ENCODE measurements around the gene YIPF3. TPM values are rescaled to one million over a fixed set of nuclear protein-coding genes. Genes with fewer than 3 reads are reported as not detected.

The YIPF3 gene
- total and polyA plus RNA-seq, 9 of the 15 experiments (the other 6 are each of a cell fraction or from before 2014, with no cell fraction given), result 27.5 to 75.3 (median 57.6) TPM

DNA sequence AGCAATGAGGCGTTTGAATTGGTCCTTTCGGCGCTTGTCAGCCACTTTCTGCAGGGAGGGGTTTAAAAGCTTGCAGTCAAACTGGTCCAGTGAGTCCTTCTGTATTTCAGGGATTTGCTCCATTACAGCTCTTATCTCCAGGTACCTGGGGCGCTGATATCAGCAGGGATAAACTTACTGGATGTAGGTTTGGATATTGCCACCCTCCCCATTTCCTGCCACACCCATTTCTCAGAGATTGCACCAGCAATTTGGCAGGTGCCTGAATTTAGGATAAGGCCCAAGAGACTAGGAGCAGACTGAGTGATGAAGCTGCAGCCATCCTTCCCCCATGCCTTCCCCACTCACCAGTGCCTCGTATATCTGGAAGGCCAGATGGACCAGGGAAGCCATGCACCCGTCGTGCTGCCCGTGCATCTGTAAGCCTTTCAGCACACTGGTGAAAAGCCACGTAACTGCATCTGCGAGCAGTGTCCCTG, 7.8 kb upstream of the YIPF3 start:
- no peak for FAIRE-seq
- CTCF ChIA-PET (ENCODE audit: low intra/inter-chr PET ratio), result no interaction called here
- H3K27ac ChIP-seq (ENCODE audit: extremely low read depth, low read depth, low read length), result peak overlapping the region; percentile 9; the same call in 1 of the 3 replicates
- TF ChIP-seq POLR2A (conservative IDR thresholded peaks at IDR 0.05) (0 out of 2 replicates have a peak, but pooled peaks have one; percentile 17), SMARCB1 (IDR thresholded peaks at IDR 0.05; ENCODE audit: insufficient read length, low read depth) (no peak), PHF21A (IDR thresholded peaks at IDR 0.05; ENCODE audit: borderline replicate concordance, low read depth) (no peak), ETV1 (tag; conservative IDR thresholded peaks at IDR 0.05; ENCODE audit: low read depth) (0 out of 2 replicates have a peak, but pooled peaks have one; percentile 22), CXXC5 (CRISPR knock-in tag; IDR thresholded peaks at IDR 0.05) (peak; percentile 39; the same call in 1 of the 2 replicates), DPF2 (IDR thresholded peaks at IDR 0.05) (peak; percentile 34; the same call in 1 of the 2 replicates), RBFOX2 (IDR thresholded peaks at IDR 0.05; ENCODE audit: low read depth, low read length) (0 out of 2 replicates have a peak, but pooled peaks have one; percentile 25), MYC (IDR thresholded peaks at IDR 0.05; ENCODE audit: low read depth, low read length) (peak; percentile 19; the same call in 1 of the 2 replicates), MYC (CRISPR knock-in tag; IDR thresholded peaks at IDR 0.05; ENCODE audit: borderline replicate concordance, low read depth) (no peak), ZEB2 (IDR thresholded peaks at IDR 0.05) (peak; percentile 83), JUND (IDR thresholded peaks at IDR 0.05; ENCODE audit: borderline replicate concordance, low read depth, low read length) (no peak), JUND (tag; IDR thresholded peaks at IDR 0.05; ENCODE audit: borderline replicate concordance, low read depth, low read length) (no peak), CBFA2T3 (IDR thresholded peaks at IDR 0.05) (peak; percentile 51), CBX3 (IDR thresholded peaks at IDR 0.05; ENCODE audit: borderline replicate concordance in 1 of 2, low read length in 2 of 2) (no peak), CEBPG (CRISPR knock-in tag; IDR thresholded peaks at IDR 0.05) (peak; percentile 37; the same call in 1 of the 2 replicates), CEBPG (tag; conservative IDR thresholded peaks at IDR 0.05 in 1 of 2, IDR thresholded peaks at IDR 0.05 in 1 of 2) (no peak; a peak in 1 of 4 replicates), CBFA2T2 (conservative IDR thresholded peaks at IDR 0.05) (peak; percentile 41), SMAD4 (CRISPR knock-in tag; conservative IDR thresholded peaks at IDR 0.05) (peak; percentile 56; the same call in 1 of the 2 replicates), DMBX1 (CRISPR knock-in tag; IDR thresholded peaks at IDR 0.05; ENCODE audit: borderline replicate concordance) (peak; percentile 41; the same call in 1 of the 2 replicates), EP300 (IDR thresholded peaks at IDR 0.05; ENCODE audit: low read length) (peak; percentile 47), HNRNPLL (IDR thresholded peaks at IDR 0.05; ENCODE audit: low read depth, low read length, poor library complexity, severe bottlenecking) (no peak)
- TF ChIP-seq, protein P1, sequence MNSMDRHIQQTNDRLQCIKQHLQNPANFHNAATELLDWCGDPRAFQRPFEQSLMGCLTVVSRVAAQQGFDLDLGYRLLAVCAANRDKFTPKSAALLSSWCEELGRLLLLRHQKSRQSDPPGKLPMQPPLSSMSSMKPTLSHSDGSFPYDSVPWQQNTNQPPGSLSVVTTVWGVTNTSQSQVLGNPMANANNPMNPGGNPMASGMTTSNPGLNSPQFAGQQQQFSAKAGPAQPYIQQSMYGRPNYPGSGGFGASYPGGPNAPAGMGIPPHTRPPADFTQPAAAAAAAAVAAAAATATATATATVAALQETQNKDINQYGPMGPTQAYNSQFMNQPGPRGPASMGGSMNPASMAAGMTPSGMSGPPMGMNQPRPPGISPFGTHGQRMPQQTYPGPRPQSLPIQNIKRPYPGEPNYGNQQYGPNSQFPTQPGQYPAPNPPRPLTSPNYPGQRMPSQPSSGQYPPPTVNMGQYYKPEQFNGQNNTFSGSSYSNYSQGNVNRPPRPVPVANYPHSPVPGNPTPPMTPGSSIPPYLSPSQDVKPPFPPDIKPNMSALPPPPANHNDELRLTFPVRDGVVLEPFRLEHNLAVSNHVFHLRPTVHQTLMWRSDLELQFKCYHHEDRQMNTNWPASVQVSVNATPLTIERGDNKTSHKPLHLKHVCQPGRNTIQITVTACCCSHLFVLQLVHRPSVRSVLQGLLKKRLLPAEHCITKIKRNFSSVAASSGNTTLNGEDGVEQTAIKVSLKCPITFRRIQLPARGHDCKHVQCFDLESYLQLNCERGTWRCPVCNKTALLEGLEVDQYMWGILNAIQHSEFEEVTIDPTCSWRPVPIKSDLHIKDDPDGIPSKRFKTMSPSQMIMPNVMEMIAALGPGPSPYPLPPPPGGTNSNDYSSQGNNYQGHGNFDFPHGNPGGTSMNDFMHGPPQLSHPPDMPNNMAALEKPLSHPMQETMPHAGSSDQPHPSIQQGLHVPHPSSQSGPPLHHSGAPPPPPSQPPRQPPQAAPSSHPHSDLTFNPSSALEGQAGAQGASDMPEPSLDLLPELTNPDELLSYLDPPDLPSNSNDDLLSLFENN (IDR thresholded peaks at IDR 0.05; ENCODE audit: low read depth in 2 of 2, low read length in 2 of 2), result 0 out of 4 replicates have a peak, but pooled peaks of 1 of the 2 experiments have one; percentile 27

More for the DNA sequence above, 7.8 kb upstream of the YIPF3 start:
- DNase-seq (ENCODE audit: extremely low read depth in 1 of 4, low spot score in 3 of 4), result peak in 2 of 4 experiments; percentile 31 to 43
- no peaks in the 10 kb centered on the region for H3K9me3 ChIP-seq (replicated peaks; ENCODE audit: control insufficient read depth, insufficient read depth, low read depth, low read length)
- 45% methylated on average over 10 of the region's 10 CpGs for WGBS (ENCODE audit: insufficient coverage, low coverage, missing lambda C conversion rate)
- H3K4me3 ChIP-seq, result no peak overlapping the region
- H3K4me2 ChIP-seq (ENCODE audit: insufficient read depth, low read length), result no peak overlapping the region
- no TSS peak for BruUV-seq (replicated peaks)
- H3K36me3 ChIP-seq (ENCODE audit: control insufficient read depth, insufficient read depth, low read length), result peaks cover 97% of the 10 kb centered on the region
- in situ Hi-C loops (cut with MboI), result no loop called here
- H3K79me2 ChIP-seq (ENCODE audit: control insufficient read depth, insufficient read depth, low read length), result peaks cover 5% of the 10 kb centered on the region
- H2AFZ ChIP-seq (ENCODE audit: low read depth, low read length), result no peak overlapping the region
- POLR2A ChIA-PET, result interaction anchor here (0.6 to 3.2 kb wide), 13 partner anchors 8 to 298 kb away, joined by 3 to 19 read pairs (median 3); partner anchors contain the start of genes POLH, POLR1C, XPO5 and YIPF3
- H4K20me1 ChIP-seq (replicated peaks; ENCODE audit: control insufficient read depth, insufficient read depth, low read length), result 0 out of 2 replicates have a peak, but pooled peaks cover 4% of the 10 kb centered on the region
- intact Hi-C loops (cut with micrococcal nuclease), result no loop called here
- H3K9me1 ChIP-seq (ENCODE audit: control insufficient read depth, insufficient read depth, low read length), result peaks cover 3% of the 10 kb centered on the region
- peak; percentile 29 for ATAC-seq
- H3K27me3 ChIP-seq (ENCODE audit: control insufficient read depth in 2 of 2, insufficient read depth in 2 of 2, low read length in 2 of 2), result no peaks in the 10 kb centered on the region
- peak overlapping the region in 1 of 2 experiments; percentile 64; a peak in 1 of 4 replicates for H3K9ac ChIP-seq (ENCODE audit: insufficient read depth in 1 of 2, low read depth in 2 of 2, low read length in 2 of 2)
- peaks cover 4% of the 10 kb centered on the region in 2 experiments; a peak in 3 of 5 replicates for H3K4me1 ChIP-seq (replicated peaks in 1 of 2; ENCODE audit: control insufficient read depth in 2 of 2, insufficient read depth in 2 of 2, low read length in 2 of 2)
